ENCODE results near the gene MALAT1.
"Not testable (repeated sequence)": the region's sequence is repeated elsewhere in the genome, so short reads cannot be mapped to it uniquely, and the experiment has no call there.

Gene MALAT1

GRCh38 chr11:65505466-65506289 lies 6.8 kb downstream of the MALAT1 start:
- Histone ChIP-seq H3K4me3 (peak overlapping the region; percentile 88), H3K27ac (peak overlapping the region; percentile 97)
- DNase-seq (ENCODE audit: low spot score) = no peak
- TF ChIP-seq, protein P1, sequence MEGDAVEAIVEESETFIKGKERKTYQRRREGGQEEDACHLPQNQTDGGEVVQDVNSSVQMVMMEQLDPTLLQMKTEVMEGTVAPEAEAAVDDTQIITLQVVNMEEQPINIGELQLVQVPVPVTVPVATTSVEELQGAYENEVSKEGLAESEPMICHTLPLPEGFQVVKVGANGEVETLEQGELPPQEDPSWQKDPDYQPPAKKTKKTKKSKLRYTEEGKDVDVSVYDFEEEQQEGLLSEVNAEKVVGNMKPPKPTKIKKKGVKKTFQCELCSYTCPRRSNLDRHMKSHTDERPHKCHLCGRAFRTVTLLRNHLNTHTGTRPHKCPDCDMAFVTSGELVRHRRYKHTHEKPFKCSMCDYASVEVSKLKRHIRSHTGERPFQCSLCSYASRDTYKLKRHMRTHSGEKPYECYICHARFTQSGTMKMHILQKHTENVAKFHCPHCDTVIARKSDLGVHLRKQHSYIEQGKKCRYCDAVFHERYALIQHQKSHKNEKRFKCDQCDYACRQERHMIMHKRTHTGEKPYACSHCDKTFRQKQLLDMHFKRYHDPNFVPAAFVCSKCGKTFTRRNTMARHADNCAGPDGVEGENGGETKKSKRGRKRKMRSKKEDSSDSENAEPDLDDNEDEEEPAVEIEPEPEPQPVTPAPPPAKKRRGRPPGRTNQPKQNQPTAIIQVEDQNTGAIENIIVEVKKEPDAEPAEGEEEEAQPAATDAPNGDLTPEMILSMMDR (IDR thresholded peaks at IDR 0.05) = no peak

DNA sequence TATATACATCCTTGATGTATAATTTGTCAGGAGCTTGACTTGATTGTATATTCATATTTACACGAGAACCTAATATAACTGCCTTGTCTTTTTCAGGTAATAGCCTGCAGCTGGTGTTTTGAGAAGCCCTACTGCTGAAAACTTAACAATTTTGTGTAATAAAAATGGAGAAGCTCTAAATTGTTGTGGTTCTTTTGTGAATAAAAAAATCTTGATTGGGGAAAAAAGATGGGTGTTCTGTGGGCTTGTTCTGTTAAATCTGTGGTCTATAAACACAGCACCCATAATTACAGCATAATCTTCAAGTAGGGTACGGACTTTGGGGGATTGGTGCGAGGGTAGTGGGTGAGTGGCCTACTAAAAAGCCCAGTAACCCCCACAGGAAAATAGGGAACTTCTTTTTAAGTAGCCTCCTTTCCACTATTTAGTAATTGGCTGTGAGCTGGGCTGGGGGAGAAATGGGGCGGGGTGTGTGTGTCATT lies 7.5 kb downstream of the MALAT1 start:
- Histone ChIP-seq H3K4me3 (peak overlapping the region; percentile 88), H3K27ac (peak overlapping the region; percentile 97)
- TF ChIP-seq, protein P1 (IDR thresholded peaks at IDR 0.05) = no peak
- no peak for DNase-seq (ENCODE audit: low spot score)

DNA sequence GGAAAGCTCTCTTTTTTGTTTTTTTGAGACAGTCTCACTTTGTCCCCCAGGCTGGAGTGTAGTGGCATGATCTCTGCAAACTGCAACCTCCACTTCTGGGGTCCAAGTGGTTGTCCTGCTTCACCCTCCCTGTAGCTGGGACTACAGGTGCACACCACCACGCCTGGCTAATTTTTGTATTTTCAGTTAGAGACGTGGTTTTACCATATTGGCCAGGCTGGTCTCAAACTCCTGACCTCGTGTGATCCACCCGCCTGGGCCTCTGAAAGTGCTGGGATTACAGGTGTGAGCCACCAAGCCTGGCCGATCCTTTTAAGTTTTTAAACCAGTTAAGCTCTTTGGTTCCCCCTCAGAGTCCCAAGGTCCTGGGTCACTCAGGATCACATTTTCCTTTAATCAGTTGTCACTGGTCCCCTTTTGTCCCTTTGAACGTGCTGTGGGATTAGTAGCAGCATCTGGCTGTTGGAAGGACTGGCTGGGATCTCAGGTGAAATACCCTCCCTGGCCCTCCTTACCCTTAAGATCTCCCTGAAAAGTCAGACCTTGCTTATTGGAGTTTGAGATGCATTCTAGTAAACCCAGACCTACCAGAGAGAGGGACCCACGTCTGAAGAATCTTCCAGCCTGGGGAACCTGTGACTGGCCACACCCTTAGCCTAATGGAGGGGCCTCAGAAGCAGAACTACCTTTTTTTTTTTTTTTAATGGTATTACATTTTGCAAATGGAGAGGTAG lies 8.1 kb downstream of the MALAT1 start:
- TF ChIP-seq, protein P1 (IDR thresholded peaks at IDR 0.05) = no peak
- DNase-seq (ENCODE audit: low spot score) = peak; percentile 83
- Histone ChIP-seq H3K4me3 (peak overlapping the region; percentile 88), H3K27ac (peak overlapping the region; percentile 97)

GRCh38 chr11:65512311-65512710 lies 13.5 kb downstream of the MALAT1 start:
- DNase-seq (ENCODE audit: low spot score); H3K4me3 ChIP-seq: not testable (repeated sequence)

GRCh38 chr11:65516135-65516968 lies 17.5 kb downstream of the MALAT1 start:
- Histone ChIP-seq H3K4me3 (no peak overlapping the region), H3K27ac (no peak overlapping the region)
- TF ChIP-seq, protein P1 (IDR thresholded peaks at IDR 0.05) = no peak
- no peak for DNase-seq (ENCODE audit: low spot score)

More at GRCh38 chr11:65512311-65512710, 13.5 kb downstream of the MALAT1 start:
- H3K27ac ChIP-seq = not testable (repeated sequence)

- not testable (repeated sequence) for H3K4me3 ChIP-seq; H3K27ac ChIP-seq; DNase-seq (ENCODE audit: low spot score)
These were observed 20.2 kb downstream of the MALAT1 start for GRCh38 chr11:65518941-65519549.

DNA sequence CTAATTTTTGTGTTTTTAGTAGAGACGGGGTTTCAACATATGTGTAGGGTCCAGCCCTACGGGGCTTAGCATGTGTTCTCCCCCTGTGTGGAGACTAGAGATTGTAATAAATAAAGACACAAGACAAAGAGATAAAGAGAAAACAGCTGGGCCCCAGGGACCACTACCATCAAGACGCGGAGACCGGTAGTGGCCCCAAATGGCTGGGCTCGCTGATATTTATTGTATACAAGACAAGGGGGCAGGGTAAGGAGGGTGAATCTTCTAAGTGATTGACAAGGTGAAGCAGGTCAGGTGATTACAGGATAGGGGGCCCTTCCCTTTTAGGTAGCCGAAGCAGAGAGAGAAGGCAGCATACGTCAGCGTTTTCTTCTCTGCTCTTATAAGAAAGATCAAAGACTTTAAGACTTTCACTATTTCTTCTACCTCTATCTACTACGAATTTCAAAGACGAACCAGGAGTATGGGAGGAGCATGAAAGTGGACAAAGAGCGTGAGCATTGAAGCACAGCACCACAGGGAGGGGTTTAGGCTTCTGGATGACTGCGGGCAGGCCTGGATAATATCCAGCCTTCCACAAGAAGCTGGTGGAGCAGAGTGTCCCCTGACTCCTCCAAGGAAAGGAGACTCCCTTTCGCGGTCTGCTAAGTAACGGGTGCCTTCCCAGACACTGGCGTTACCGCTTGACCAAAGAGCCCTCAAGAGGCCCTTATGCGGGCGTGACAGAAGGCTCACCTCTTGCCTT lies 23.1 kb downstream of the MALAT1 start:
- not testable (repeated sequence) for H3K4me3 ChIP-seq; DNase-seq (ENCODE audit: low spot score); H3K27ac ChIP-seq

DNA sequence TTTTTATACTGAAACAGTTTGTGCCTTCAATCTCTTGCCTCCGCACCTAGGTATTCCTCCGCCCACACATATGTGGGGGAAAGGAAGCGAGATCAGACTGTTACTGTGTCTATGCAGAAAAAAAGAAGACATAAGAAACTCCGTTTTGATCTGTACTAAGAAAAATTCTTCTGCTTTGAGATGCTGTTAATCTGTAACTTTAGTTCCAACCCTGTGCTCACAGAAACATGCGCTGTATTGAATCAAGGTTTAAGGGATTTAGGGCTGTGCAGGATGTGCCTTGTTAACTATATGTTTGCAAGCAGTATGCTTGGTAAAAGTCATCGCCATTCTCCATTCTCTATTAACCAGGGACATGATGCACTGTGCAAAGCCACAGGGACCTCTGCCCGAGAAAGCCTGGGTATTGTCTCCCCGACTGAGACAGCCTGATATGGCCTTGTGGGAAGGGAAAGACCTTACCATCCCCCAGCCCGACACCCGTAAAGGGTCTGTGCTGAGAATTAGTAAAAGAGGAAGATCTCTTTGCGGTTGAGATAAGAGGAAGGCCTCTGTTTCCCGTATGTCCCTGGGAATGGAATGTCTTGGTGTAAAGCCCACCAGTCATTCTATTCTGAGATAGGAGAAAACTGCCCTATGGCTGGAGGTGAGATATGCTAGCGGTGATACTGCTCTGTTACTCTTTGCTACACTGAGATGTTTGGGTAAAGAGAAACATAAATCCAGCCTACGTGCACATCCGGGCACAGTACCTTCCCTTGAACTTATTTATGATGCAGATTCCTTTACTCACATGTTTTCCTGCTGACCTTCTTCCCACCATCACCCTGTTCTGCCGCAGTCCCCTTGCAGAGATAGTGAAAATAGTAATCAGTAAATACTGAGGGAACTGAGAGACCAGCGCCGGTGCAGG lies 24.1 kb downstream of the MALAT1 start:
- H3K4me3 ChIP-seq; H3K27ac ChIP-seq; DNase-seq (ENCODE audit: low spot score): not testable (repeated sequence)

GRCh38 chr11:65523631-65523968 lies 24.8 kb downstream of the MALAT1 start:
- not testable (repeated sequence) for H3K4me3 ChIP-seq; DNase-seq (ENCODE audit: low spot score)
- H3K27ac ChIP-seq = peak overlapping the region in 1 of 2 donors; percentile 79
